ENCODE measurements around the gene ABTB2.
A peak's percentile ranks its signal among the peaks of the same experiment; 100 is the strongest.
"Not testable (repeated sequence)": the region's sequence is repeated elsewhere in the genome, so short reads cannot be mapped to it uniquely, and the experiment has no call there.

The ABTB2 gene

GRCh38 chr11:34238533-34238932 lies 119.3 kb downstream of the ABTB2 start:
- DNase-seq (ENCODE audit: low read depth in 2 of 2) = no peak

GRCh38 chr11:34236572-34236971 lies 121.2 kb downstream of the ABTB2 start:
- no peak for DNase-seq (ENCODE audit: low read depth in 2 of 2)

- no peak for DNase-seq (ENCODE audit: low read depth in 2 of 2)
Observed at GRCh38 chr11:34235591-34236071, 122.2 kb downstream of the ABTB2 start.

GRCh38 chr11:34235189-34235588 lies 122.6 kb downstream of the ABTB2 start:
- DNase-seq (ENCODE audit: low read depth in 2 of 2) = no peak

DNA sequence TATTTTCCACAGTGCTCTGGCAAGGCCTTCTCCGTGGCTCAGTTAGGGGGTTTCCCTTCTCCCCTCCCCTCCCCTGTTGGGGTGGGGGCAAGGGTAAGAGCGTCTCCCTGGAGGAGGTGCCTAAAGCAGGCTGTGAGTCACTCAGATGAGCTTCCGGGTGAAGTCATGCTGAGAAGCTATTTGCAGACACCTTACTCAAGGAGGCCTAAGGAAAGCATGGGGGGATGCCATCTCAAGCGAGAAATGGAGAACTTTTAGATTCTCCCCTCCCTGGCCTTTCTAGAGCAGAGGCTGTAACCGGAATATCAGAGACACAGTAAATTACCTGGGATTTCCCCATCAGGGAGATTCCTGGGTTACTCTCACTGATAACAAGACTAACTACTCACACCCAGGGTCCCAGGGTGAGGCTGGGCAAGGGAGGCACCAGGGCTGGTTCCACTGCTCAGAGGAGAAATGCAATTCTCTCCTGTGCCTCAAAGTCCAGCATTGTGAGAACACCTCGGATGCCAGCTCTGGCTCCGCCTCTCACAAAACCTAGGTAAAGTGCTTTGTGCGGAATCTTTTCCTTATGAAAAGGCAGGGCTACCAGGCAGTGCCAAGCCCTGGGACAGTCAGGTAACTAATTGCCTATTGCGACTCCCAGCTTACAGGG lies 123.6 kb downstream of the ABTB2 start:
- peak; percentile 61 to 71 for DNase-seq (ENCODE audit: low read depth in 2 of 2)

DNA sequence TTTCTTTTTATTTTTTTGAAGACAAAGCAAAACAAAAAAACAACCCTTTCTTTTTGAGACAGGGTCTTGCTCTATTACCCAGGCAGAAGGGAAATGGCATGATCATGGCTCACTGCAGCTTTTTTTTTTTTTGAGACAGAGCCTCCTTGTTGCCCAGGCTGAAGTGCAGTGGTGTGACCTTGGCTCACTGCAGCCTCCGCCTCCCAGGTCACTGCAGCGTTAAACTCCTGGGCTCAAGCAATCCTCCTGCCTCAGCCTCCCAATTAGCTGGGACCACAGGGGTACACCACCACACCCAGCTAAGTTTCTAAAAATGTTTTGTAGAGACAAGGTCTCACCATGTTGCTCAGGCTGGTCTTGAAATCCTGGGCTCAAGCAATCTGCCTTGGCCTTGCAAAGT lies 124.6 kb downstream of the ABTB2 start:
- DNase-seq (ENCODE audit: low read depth in 2 of 2) = no peak

DNA sequence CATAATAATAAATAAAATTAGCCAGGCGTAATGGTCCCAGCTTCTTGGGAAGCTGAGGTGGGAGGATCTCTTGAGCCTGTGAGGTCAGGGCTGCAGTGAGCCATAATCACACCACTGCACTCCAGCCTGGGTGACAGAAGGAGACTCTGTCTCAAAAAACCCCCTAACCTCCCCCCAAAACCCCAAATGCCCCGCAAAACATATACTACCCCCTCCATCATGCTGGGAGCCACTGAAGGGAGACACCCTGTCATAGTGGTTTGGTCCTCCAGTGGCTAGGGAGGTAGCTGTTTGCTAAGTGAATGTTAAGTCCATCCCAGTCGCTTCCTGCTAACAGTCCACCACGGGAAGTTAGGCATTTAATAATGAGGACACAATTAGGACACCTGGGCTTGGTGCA lies 125.0 kb downstream of the ABTB2 start:
- DNase-seq (ENCODE audit: low read depth in 2 of 2) = no peak

- no peak for DNase-seq (ENCODE audit: low read depth in 2 of 2)
Observed at GRCh38 chr11:34226210-34226609, 131.6 kb downstream of the ABTB2 start.

- DNase-seq (ENCODE audit: low read depth in 2 of 2) = no peak
Observed at GRCh38 chr11:34225091-34225490, 132.7 kb downstream of the ABTB2 start.

DNA sequence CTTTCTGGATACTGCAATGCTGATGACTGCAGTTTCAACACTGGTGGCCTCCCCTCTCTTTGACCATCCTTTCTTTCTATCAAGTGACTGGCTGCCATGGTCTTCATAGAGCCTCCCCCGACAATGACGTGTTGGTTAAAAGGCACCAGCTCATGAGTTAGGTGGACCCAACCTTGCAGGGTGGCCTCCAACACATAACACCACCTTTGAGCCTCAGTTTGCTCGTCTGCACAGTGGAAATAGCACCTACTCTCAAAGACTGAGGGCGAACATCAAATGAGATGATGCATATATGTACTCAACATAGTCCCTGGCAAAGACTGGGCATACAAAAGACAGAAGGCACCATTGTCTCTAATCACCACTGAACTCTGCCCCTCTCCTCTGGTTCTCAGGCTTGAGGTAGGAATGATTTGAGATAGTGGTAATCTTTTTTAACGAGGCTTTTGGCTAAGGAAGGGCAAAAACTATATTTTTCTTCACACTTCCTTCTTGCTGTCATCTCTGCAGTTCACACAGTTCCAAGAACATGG lies 133.3 kb downstream of the ABTB2 start:
- no peak for DNase-seq (ENCODE audit: low read depth in 2 of 2)

DNA sequence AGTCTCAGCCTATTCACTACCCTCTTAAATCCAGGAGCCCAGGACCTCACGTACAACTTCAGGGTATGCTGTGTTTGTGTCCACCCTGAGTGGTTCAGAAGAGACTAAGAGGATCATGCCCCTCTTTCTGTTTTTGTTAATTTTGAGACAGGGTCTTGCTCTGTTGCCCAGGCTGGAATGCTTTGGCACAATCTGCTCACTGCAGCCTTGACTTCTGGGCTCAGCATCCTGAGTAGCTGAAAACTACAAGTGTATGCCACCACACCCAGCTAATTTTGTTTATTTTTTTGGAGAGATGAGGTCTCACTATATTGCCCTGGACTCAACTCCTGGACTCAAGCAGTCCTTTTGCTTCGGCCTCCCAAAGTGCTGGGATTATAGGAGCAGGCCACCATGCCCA lies 133.9 kb downstream of the ABTB2 start:
- no peak for DNase-seq (ENCODE audit: low read depth in 2 of 2)

DNA sequence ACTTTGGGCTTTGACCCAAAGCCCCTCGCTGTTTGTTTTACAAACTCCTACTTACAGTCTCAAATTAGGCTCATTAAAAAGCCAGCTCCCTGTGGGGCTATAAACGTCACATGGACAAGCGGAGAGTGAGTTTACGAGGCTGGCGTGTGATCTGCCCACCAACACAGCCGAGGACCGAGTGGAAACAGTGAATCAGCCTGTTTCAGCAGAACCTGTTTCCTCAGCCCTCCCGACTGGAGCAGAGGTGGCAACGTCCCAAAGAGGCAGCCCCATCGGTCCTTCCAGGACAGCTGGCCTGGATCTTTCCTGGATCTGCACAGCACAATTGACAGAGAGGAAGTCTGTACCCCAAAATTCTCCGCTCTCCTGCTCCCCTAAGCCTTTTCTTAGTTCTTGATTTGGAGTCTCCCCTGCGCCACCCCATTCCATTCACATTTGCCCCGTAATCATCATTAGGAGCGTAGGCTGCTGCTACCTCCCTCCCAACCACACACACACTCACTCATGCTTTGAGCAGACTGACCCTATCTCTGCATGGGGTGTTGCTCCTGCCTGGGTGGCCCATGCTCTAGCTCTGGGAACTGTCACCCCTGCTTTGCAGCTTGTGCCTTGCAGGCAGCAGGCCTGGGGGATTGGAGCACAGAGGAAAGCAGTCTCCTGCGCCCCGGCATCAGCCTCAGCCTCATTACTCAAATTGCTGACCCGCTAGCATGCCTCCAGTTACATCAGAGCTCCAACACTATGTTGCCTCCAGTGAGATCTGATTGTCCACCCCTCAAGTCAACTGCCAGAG lies 134.6 kb downstream of the ABTB2 start:
- DNase-seq (ENCODE audit: low read depth in 2 of 2) = no peak

- DNase-seq (ENCODE audit: low read depth in 2 of 2) = no peak
Observed at GRCh38 chr11:34222030-34222429, 135.8 kb downstream of the ABTB2 start.

- no peak for DNase-seq (ENCODE audit: low read depth in 2 of 2)
Observed at GRCh38 chr11:34219941-34220370, 137.9 kb downstream of the ABTB2 start.

GRCh38 chr11:34219279-34219678 lies 138.5 kb downstream of the ABTB2 start:
- no peak for DNase-seq (ENCODE audit: low read depth in 2 of 2)

DNA sequence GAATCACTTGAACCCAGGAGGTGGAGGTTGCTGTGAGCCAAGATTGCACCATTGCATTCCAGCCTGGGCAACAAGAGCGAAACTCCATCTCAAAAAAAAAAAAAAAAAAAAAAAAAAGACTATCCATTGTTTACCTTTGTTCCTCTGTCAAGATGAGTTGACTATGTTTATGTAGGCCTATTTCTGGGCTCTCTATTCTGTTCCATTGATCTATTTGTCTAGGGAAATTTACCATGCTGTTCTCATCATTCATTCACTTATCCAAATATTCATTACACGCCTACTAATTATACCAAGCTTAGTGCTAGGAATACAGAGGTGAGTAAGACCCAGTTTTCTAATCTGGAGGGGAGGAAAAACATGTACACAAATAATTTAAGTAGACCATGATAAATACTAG lies 139.1 kb downstream of the ABTB2 start:
- not testable (repeated sequence) for DNase-seq (ENCODE audit: low read depth in 2 of 2)

DNA sequence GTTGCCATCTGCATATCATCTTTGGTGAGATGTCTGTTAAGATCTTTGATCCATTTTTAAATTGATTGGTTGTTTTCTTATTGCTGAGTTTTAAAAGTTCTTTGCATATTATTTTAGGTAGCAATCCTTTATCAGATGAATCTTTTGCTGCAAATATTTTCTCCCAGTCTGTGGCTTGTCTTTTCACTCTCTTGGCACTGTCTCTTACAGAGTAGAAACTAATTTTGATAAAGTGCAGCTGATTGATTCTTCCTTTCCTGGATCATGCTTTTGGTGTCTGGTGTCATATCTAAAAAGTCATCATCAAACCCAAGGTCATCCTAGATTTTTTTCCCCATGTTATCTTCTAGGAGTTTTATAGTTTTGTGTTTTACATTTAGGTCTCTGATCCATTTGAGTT lies 139.7 kb downstream of the ABTB2 start:
- DNase-seq (ENCODE audit: low read depth in 2 of 2) = no peak

DNA sequence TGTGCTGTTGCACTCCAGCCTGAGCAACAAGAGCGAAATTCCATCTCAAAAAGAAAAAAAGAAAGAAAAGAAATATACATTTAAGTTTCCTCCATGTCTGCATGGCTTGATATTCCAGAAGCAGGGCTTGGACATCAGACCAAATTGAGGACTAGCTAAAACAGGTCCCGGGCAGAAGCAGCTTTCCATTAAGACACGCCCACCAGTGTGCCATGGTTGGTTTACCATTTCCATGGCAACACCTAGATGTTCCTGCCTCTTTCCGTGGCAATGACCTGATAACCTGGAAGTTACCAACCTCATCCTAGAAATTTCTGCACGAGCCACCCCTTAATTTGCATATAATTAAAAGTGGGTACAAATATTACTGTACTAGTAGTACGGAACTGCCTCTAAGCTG lies 141.1 kb downstream of the ABTB2 start:
- no peak for DNase-seq (ENCODE audit: low read depth in 2 of 2)

GRCh38 chr11:34215806-34216453 lies 141.9 kb downstream of the ABTB2 start:
- DNase-seq (ENCODE audit: low read depth in 2 of 2) = no peak

DNA sequence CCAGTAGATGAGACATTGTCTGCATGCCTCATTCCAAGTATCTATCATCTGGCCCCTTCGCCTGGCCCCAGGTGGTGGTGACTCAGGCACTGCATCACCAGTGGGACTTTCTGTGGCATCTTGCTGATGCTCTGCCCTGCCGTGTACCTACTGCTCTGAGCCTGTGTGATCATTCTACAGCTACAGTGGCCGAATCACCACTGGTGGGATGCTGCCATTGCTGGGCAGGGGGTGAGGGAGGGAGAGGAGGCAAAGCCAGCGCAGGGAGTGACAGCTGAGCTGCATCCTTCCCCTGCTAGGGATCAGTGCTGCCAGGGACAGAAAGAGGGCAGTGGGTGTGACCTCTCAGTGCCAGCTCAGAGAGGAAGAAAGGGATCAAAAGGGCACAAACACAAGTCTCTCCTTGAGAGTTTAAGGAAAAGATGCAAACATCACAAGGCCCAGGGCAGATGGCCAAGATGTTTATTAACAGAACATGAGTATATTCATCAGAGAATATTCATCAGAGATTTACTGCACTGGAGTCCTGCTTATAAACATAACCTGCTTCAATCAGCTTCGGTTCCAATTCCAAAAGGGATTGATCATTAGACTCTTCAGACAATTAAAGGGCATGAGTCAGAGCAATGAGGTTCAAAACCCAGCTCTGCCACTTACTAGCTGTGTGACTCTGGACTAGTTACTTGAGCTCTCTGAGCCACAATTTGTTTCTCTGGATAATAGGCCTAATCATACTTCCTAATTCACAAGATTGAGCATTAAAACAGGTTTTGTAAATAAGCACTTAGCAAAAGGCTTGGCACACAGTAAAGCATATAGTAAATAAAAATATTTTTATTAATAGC lies 142.6 kb downstream of the ABTB2 start:
- peak; percentile 37 to 65 for DNase-seq (ENCODE audit: low read depth in 2 of 2)

DNA sequence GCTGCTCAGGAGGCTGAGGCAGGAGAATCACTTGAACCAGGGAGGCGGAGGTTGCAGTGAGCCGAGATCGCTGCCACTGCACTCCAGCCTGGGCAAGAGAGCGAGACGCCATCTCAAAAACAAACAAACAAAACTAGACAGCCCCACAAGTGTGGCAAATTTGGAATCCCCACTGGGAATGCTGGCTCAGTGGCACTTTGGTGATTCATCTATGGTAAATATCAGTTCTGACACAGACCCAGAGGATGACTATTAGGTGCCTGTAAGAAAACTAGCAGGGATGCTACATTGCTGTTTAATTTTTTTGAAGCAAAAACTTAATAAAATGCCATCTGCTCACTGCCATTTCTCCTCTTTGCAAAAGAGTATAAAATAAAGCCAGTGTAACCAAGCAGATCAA lies 144.4 kb downstream of the ABTB2 start:
- DNase-seq (ENCODE audit: low read depth in 2 of 2) = no peak

GRCh38 chr11:34212566-34212965 lies 145.2 kb downstream of the ABTB2 start:
- DNase-seq (ENCODE audit: low read depth in 2 of 2) = no peak

Measured in stimulated activated CD4-positive, alpha-beta T cell treated with anti-CD3 and anti-CD28 coated beads, Interleukin-1b, Interleukin-23, amount 100 ng/mL, for 4 hours (primary cell).